ENCODE data around the gene CAND2. TPM values are rescaled to one million over a fixed set of nuclear protein-coding genes. Genes with fewer than 3 reads are reported as not detected.

CAND2 gene
- polyA plus RNA-seq (2013, experiment 1 of 2): 5.2 TPM
- 7.2 TPM for polyA plus RNA-seq (2013, experiment 2 of 2)

DNA sequence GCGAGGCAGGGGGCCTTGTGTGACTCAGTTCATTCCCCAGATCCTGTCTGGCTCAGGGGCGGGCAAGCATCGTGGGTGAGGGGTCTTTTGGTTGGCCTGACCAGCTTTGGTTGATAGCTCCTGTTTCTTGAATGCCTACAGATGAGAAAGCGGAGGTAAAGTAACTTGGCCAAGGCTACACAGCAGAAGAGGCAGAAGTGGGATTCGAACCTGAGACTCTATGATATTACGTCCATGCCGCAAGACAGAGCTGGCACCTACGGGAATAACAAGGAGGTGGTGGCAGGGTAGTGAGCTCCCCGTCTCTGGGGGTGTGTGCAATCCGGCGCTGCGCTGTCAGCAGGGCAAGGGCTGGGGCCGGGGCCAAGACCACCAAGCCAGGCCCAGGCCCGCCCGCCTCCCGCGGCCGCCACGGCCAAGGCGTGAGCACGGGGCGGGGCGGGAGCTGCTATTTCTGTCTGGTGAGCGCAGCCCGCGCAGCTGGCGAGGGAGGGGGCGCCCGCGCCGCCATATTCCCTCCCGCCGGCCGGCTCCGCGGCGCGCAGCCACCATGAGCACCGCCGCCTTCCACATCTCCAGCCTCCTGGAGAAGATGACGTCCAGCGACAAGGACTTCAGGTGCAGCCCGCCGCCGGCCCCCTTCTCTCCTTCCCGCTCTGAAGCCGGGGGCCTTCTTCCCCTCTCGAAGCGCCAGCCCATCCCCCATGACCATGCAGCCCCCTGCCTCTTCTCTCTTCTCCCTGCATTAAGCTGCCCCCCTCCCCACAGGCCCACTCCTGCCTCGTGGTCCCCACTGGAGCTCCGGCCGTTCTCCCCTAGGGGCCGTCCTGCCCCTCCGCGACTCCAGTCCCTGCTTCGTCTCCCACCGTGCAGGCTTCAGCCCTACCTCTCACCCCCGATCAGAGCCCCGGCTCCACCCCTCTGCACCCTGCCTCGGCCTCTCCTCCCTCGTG is at the start of gene CAND2:
Gene CAND2, plus strand, starts transcription at position 510 of the 953 bp plus-strand sequence. Its CDS starts 41 bp downstream, at position 551.
- Histone ChIP-seq H3K9me3 (ENCODE audit: insufficient read depth, low read depth, low read length) (no peaks in the 10 kb centered on the region), H3K4me3 (ENCODE audit: low read length) (peak within 1 kb of the TSS; percentile 89), H3K4me1 (ENCODE audit: insufficient read depth, low read length) (no peaks in the 10 kb centered on the region), H3K9ac (ENCODE audit: low read depth, low read length) (peak within 1 kb of the TSS; percentile 77), H3K36me3 (ENCODE audit: insufficient read depth, low read length) (no peaks in the 10 kb centered on the region), H3K27ac (ENCODE audit: low read depth, low read length) (no peak within 1 kb of the TSS), H3K27me3 (ENCODE audit: insufficient read depth, low read length) (no peaks in the 10 kb centered on the region; the same call in 1 of the 2 replicates)
- 6% methylated on average over 61 of the region's 61 CpGs for WGBS

DNA sequence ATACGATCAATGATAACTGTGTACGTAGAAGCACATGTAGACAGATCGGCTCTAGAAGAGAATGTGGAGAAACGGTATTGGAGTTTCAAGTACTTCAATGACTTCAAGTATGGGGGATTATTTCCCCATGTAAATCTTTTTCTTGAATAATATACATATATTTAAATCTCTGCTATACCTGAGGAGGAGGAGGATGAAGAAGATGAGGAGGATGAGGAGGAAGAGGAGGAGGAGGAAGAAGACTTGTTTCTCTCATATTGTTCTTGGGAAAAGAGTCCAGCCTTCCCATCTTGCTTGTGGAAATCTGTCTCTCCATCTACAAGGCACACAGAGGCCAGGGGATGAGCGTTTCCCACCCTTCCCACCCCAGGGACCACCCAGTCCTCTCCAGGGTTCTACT is 48.0 kb upstream of the CAND2 start:
- Histone ChIP-seq H3K4me1 (ENCODE audit: insufficient read depth, low read length) (0 out of 2 replicates have a peak, but pooled peaks cover 3% of the 10 kb centered on the region), H3K9ac (ENCODE audit: low read depth, low read length) (no peak overlapping the region), H3K4me3 (ENCODE audit: low read length) (no peak overlapping the region), H3K27me3 (ENCODE audit: insufficient read depth, low read length) (no peaks in the 10 kb centered on the region), H3K9me3 (ENCODE audit: insufficient read depth, low read depth, low read length) (no peaks in the 10 kb centered on the region), H3K27ac (ENCODE audit: low read depth, low read length) (no peak overlapping the region), H3K36me3 (ENCODE audit: insufficient read depth, low read length) (no peaks in the 10 kb centered on the region)
- 98% methylated on average over 5 of the region's 5 CpGs for WGBS

DNA sequence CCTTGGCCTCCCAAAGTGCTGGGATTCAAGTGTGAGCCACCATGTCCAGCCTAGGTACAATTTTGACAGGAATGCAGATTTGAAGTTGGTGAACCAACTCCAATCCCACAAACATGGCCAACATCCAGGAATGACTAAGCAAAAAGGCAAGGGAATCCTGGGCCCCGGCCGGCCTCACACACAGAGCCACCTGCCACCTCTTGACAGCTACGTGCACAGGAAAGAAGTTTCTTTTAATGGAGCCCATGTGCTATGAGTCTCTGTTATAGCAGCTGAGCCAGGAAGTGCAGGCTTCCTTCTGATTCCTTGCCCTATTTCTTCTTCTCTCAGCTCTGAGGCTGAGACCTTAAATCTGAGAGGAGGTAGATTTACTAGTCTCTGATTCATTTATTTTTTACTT is 46.3 kb upstream of the CAND2 start:
- Histone ChIP-seq H3K9me3 (ENCODE audit: insufficient read depth, low read depth, low read length) (no peaks in the 10 kb centered on the region), H3K4me3 (ENCODE audit: low read length) (no peak overlapping the region), H3K27me3 (ENCODE audit: insufficient read depth, low read length) (no peaks in the 10 kb centered on the region), H3K27ac (ENCODE audit: low read depth, low read length) (no peak overlapping the region), H3K4me1 (ENCODE audit: insufficient read depth, low read length) (0 out of 2 replicates have a peak, but pooled peaks cover 3% of the 10 kb centered on the region), H3K36me3 (ENCODE audit: insufficient read depth, low read length) (no peaks in the 10 kb centered on the region), H3K9ac (ENCODE audit: low read depth, low read length) (no peak overlapping the region)
- WGBS: 88% methylated on average over 3 of the region's 3 CpGs

DNA sequence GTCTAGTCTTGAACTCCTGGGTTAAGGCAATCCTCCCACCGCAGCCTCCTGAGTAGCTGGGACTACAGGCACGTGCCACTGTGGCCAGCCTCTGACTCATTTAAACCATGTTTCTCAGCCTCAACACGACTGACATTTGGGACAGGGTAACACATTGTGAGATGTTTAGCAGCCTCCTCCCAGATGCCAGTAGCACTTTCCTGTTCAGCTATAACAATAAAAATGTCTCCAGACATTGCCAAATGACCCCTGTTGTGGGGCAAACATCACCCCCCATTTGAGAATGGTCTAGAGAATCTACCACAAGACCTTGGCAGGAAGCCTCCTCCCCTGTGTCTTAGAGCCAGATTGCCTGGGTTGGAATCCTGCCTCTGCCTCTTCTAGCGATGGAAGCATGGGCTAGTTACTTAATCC is 45.8 kb upstream of the CAND2 start:
- H3K36me3 ChIP-seq (ENCODE audit: insufficient read depth, low read length): no peaks in the 10 kb centered on the region
- H3K9me3 ChIP-seq (ENCODE audit: insufficient read depth, low read depth, low read length): no peaks in the 10 kb centered on the region
- no peak overlapping the region for H3K9ac ChIP-seq (ENCODE audit: low read depth, low read length)
- 0 out of 2 replicates have a peak, but pooled peaks cover 3% of the 10 kb centered on the region for H3K4me1 ChIP-seq (ENCODE audit: insufficient read depth, low read length)
- H3K4me3 ChIP-seq (ENCODE audit: low read length): no peak overlapping the region
- H3K27ac ChIP-seq (ENCODE audit: low read depth, low read length): no peak overlapping the region
- 84% methylated on average over 4 of the region's 4 CpGs for WGBS
- no peaks in the 10 kb centered on the region for H3K27me3 ChIP-seq (ENCODE audit: insufficient read depth, low read length)

DNA sequence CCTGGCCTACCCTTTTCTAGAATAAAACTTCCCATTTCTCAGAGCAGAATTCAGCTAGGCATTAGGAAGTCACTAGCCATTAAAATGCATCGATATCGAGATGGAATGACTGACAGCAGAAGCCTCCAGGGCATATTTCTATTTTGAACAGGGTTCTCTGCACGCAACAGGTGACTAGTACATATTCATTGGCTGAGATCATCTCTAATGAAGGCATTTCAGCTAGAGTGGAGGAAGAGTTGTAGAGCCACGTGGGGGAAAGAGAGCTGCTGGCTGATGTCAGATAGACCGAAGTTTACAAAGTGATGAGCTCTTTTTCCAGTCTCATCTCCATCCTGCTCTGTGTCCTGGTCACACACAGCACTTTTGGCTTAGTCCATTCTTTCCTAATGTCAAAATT is 44.9 kb upstream of the CAND2 start:
- no peak overlapping the region for H3K4me3 ChIP-seq (ENCODE audit: low read length)
- 93% methylated on average over 5 of the region's 5 CpGs for WGBS

DNA sequence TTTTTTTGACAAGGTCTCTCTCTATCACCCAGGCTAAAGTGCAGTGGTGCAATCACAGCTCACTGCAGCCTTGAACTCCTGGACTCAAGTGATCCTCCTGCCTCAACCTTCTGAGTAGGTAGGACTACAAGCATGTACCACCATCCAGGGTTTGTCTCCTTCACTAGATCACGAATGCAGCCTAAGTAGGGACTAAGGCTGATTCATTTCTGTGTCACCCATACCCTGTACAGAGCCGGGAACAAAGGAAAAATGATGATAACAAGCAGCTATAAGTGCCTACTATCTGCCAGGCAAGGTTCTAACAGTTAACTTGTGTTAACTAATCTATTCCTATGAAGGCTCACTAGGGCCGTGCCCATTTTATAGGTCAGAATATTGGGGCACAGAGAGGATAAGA is 44.4 kb upstream of the CAND2 start:
- Histone ChIP-seq H3K4me3 (ENCODE audit: low read length) (no peak overlapping the region), H3K4me1 (ENCODE audit: insufficient read depth, low read length) (no peaks in the 10 kb centered on the region), H3K9ac (ENCODE audit: low read depth, low read length) (no peak overlapping the region), H3K27ac (ENCODE audit: low read depth, low read length) (no peak overlapping the region), H3K36me3 (ENCODE audit: insufficient read depth, low read length) (no peaks in the 10 kb centered on the region), H3K27me3 (ENCODE audit: insufficient read depth, low read length) (no peaks in the 10 kb centered on the region), H3K9me3 (ENCODE audit: insufficient read depth, low read depth, low read length) (no peaks in the 10 kb centered on the region)
- WGBS: 51% methylated on average over 3 of the region's 3 CpGs

More for the DNA sequence above, 44.9 kb upstream of the CAND2 start:
- no peak overlapping the region for H3K9ac ChIP-seq (ENCODE audit: low read depth, low read length)
- no peaks in the 10 kb centered on the region for H3K27me3 ChIP-seq (ENCODE audit: insufficient read depth, low read length)
- no peak overlapping the region for H3K27ac ChIP-seq (ENCODE audit: low read depth, low read length)
- H3K36me3 ChIP-seq (ENCODE audit: insufficient read depth, low read length): no peaks in the 10 kb centered on the region
- no peaks in the 10 kb centered on the region for H3K9me3 ChIP-seq (ENCODE audit: insufficient read depth, low read depth, low read length)
- 0 out of 2 replicates have a peak, but pooled peaks cover 2% of the 10 kb centered on the region for H3K4me1 ChIP-seq (ENCODE audit: insufficient read depth, low read length)

DNA sequence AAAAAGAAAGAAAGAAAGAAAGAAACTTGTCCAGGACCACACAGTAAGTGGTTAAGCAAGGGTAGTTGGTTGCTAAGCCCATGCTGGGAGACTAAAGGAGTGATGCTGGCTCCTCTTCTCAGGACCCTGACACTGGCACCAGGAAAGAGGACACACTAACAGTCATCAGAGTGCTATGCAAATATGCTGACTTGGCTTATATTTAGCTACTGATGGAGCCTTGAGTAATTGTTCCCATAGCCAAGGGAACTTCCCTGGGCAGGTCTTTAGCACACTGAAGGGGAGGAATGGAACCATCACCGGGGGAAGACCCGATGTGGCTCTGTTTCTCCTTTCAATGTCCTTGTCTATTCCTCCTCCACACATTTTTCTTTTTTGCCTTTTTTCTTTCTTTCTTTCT is 43.7 kb upstream of the CAND2 start:
- Histone ChIP-seq H3K27me3 (ENCODE audit: insufficient read depth, low read length) (no peaks in the 10 kb centered on the region), H3K27ac (ENCODE audit: low read depth, low read length) (no peak overlapping the region), H3K4me3 (ENCODE audit: low read length) (no peak overlapping the region), H3K9me3 (ENCODE audit: insufficient read depth, low read depth, low read length) (no peaks in the 10 kb centered on the region), H3K4me1 (ENCODE audit: insufficient read depth, low read length) (no peaks in the 10 kb centered on the region), H3K36me3 (ENCODE audit: insufficient read depth, low read length) (no peaks in the 10 kb centered on the region), H3K9ac (ENCODE audit: low read depth, low read length) (no peak overlapping the region)
- 88% methylated on average over 2 of the region's 2 CpGs for WGBS

DNA sequence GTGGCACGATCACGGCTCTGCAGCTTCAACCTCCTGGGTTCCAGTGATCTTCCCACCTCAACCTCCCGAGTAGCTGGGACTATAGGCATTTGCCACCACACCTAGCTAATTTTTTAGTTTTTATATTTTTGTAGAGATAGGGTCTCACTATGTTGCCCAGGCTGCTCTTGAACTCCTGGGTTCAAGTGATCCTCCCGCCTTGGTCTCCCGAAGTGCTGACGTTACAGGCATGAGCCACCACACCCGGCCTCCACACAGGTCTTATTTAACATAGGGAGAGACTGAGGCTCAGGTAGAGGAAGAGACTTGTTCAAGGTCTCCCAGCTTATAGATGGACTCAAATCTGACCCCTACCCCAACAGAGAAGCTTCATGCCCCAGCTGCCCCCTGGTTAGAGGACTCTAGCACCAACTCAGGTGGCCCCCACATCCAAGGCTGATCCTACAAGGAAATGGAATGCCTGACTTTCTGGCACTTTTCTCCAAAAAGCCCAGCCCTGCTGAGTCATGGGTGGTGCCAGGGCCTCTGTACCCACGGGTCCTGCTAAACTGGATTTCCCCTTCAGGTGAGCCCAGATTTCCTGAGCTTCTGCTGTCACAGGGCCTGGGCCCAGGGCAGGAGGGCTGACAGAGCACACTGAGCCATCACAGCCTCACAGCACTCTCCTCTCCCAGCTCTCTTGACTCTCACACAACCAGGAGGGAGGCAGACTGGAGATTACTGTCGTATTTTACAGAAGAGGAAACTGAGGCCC is 43.0 kb upstream of the CAND2 start:
- Histone ChIP-seq H3K27me3 (ENCODE audit: insufficient read depth, low read length) (no peaks in the 10 kb centered on the region), H3K9ac (ENCODE audit: low read depth, low read length) (no peak overlapping the region), H3K36me3 (ENCODE audit: insufficient read depth, low read length) (no peaks in the 10 kb centered on the region), H3K9me3 (ENCODE audit: insufficient read depth, low read depth, low read length) (no peaks in the 10 kb centered on the region), H3K27ac (ENCODE audit: low read depth, low read length) (no peak overlapping the region), H3K4me3 (ENCODE audit: low read length) (no peak overlapping the region), H3K4me1 (ENCODE audit: insufficient read depth, low read length) (no peaks in the 10 kb centered on the region)
- whole genome bisulfite sequencing: 92% methylated on average over 8 of the region's 9 CpGs

DNA sequence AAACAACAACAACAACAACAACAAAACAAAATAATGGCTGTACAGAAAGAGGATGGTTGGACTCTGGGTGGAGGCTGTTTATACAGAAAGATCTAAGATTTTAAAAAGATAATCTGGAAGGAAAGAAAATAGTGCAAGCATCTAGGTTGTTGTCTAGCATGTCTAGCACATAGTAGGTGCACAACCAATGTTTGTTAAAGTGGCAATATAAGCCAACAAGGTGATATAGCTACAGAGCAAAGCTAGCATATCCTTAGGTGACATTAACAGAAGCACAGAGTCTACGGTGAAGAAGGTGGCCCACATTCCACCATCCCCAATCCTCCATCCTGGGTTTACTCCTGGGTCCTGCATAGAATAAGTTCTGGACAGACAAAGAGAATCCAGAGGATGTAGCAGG is 42.2 kb upstream of the CAND2 start:
- WGBS: 88% methylated on average over 1 of the region's 1 CpG
- H3K27me3 ChIP-seq (ENCODE audit: insufficient read depth, low read length): no peaks in the 10 kb centered on the region
- no peak overlapping the region for H3K9ac ChIP-seq (ENCODE audit: low read depth, low read length)
- H3K4me3 ChIP-seq (ENCODE audit: low read length): no peak overlapping the region
- H3K36me3 ChIP-seq (ENCODE audit: insufficient read depth, low read length): no peaks in the 10 kb centered on the region
- no peak overlapping the region for H3K27ac ChIP-seq (ENCODE audit: low read depth, low read length)
- peaks cover 1% of the 10 kb centered on the region for H3K4me1 ChIP-seq (ENCODE audit: insufficient read depth, low read length)
- H3K9me3 ChIP-seq (ENCODE audit: insufficient read depth, low read depth, low read length): no peaks in the 10 kb centered on the region

DNA sequence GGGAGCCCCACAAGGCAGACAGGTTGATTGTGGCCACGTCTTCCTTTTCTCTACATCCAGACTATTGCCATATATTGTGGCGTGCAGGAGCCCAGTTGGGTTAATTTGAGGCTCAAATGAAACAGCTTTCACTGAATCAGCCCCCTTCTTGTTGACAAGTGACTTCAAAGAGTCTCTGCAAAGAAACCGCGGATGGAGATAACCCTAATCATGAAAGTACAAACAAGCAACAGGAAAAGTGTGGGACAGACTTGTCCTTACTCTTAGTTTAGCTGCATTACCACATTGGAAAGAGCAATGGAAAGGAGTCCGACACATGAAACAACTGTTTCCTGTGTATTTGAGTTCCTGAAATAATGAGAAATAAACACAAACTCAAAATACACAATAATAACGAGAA is 40.7 kb upstream of the CAND2 start:
- H3K27me3 ChIP-seq (ENCODE audit: insufficient read depth, low read length): no peaks in the 10 kb centered on the region
- H3K4me3 ChIP-seq (ENCODE audit: low read length): no peak overlapping the region
- peaks cover 7% of the 10 kb centered on the region for H3K4me1 ChIP-seq (ENCODE audit: insufficient read depth, low read length)
- 71% methylated on average over 4 of the region's 6 CpGs for WGBS
- H3K9me3 ChIP-seq (ENCODE audit: insufficient read depth, low read depth, low read length): no peaks in the 10 kb centered on the region
- no peak overlapping the region for H3K9ac ChIP-seq (ENCODE audit: low read depth, low read length)
- H3K36me3 ChIP-seq (ENCODE audit: insufficient read depth, low read length): no peaks in the 10 kb centered on the region
- H3K27ac ChIP-seq (ENCODE audit: low read depth, low read length): no peak overlapping the region

DNA sequence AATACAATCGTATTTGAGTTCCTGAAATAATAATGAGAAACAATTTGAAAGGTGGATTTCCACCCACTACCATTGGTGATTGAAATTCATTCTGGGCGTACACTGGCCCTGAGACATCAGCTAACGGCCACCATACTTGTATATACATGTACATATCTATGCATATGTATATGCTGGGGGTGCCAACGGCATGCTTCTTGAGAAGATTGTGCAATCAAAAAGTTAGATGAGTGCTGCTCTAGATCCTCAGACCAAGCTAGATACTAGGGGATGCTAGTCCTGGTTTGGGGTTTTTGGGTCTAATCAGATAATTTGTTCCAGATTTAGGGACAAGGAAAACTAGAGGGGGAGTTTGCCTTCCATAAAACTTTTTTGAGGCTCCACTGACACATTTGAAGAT is 40.3 kb upstream of the CAND2 start:
- H3K4me3 ChIP-seq (ENCODE audit: low read length): no peak overlapping the region
- 73% methylated on average over 2 of the region's 4 CpGs for WGBS
- H3K36me3 ChIP-seq (ENCODE audit: insufficient read depth, low read length): no peaks in the 10 kb centered on the region
- no peak overlapping the region for H3K9ac ChIP-seq (ENCODE audit: low read depth, low read length)
- no peaks in the 10 kb centered on the region for H3K9me3 ChIP-seq (ENCODE audit: insufficient read depth, low read depth, low read length)
- H3K27ac ChIP-seq (ENCODE audit: low read depth, low read length): no peak overlapping the region
- no peaks in the 10 kb centered on the region for H3K27me3 ChIP-seq (ENCODE audit: insufficient read depth, low read length)
- H3K4me1 ChIP-seq (ENCODE audit: insufficient read depth, low read length): peaks cover 7% of the 10 kb centered on the region

Data from HUES64 (cell line).